SK-N-SH (cell line): ENCODE measurements around the gene ART5.
"Not testable (repeated sequence)": the region's sequence is repeated elsewhere in the genome, so short reads cannot be mapped to it uniquely, and the experiment has no call there.

ENCODE experiments used
- CHD2 ChIP-seq: fragments of 150-350 bp; IDR thresholded peaks from 2 replicates; pipeline ENCODE4 v1.6.1; 2018; ENCODE audit warnings: low read length; ENCODE audit not compliant: partially characterized antibody
- CTCF ChIP-seq: fragments of 200-600 bp; sonication (generic); IDR thresholded peaks from 2 replicates; pipeline ENCODE4 v1.6.1; 2017; ENCODE audit warnings: antibody characterized with exemption, mild to moderate bottlenecking, moderate library complexity
- FOXM1 ChIP-seq: IDR thresholded peaks from 2 replicates; pipeline ENCODE4 v1.4.0; 2012; ENCODE audit warnings: low read depth, mild to moderate bottlenecking
- NRF1 ChIP-seq: IDR thresholded peaks from 2 replicates; pipeline ENCODE4 v1.6.1; 2012; ENCODE audit warnings: low read depth, mild to moderate bottlenecking, low read length
- PBX3 ChIP-seq: IDR thresholded peaks from 2 replicates; pipeline ENCODE4; 2012
- POLR2AphosphoS5 ChIP-seq: IDR thresholded peaks from 2 replicates; pipeline ENCODE4 v1.6.1; 2012; ENCODE audit warnings: low read depth, low read length
- REST ChIP-seq: IDR thresholded peaks from 2 replicates; pipeline ENCODE4 v1.6.1; 2012; ENCODE audit warnings: mild to moderate bottlenecking, low read depth, low read length, moderate library complexity
- SMC3 ChIP-seq: IDR thresholded peaks from 2 replicates; pipeline ENCODE4 v1.6.1; 2012; ENCODE audit warnings: low read depth, low read length, improper control_type of control experiment
- TCF12 ChIP-seq: IDR thresholded peaks from 2 replicates; pipeline ENCODE4 v1.4.0; 2012
- USF2 ChIP-seq: fragments of 150-350 bp; IDR thresholded peaks from 2 replicates; pipeline ENCODE4 v1.6.1; 2017; ENCODE audit warnings: antibody characterized with exemption, low read length, low read depth, borderline replicate concordance
- YY1 ChIP-seq: IDR thresholded peaks from 2 replicates; pipeline ENCODE4 v1.4.0; 2012; ENCODE audit warnings: low read depth, mild to moderate bottlenecking

GRCh38 chr11:3590193-3590592, 51.6 kb downstream of the ART5 start:
- not testable (repeated sequence) for TF ChIP-seq CTCF, CHD2, USF2, SMC3, POLR2AphosphoS5, TCF12, REST, PBX3, FOXM1, NRF1, YY1
